HCT116 (cell line): ENCODE results near the gene PACS2. TPM values are rescaled to one million over a fixed set of nuclear protein-coding genes. Genes with fewer than 3 reads are reported as not detected.

Experiments used
- ATAC-seq: fragments of 200-7000 bp; cut with Tn5 transposase; 2 replicates; pipeline ENCODE4 v1.9.1; 2020; ENCODE audit warnings: mild to moderate bottlenecking, moderate library complexity
- BruUV-seq: library from RNA; stranded (reverse); fragments of 400-500 nt; replicated peaks from 2 replicates; lab custom pipeline; 2021; lab: Mats Ljungman, UMichigan
- CTCF ChIA-PET: fragments of 300-600 bp; sonication (Branson Sonifier 250); formaldehyde crosslinking; loops from one replicate; lab custom pipeline; 2021; ENCODE audit warnings: antibody characterized with exemption; lab: Charles Lee
- POLR2A ChIA-PET: fragments of 300-600, 350-600 bp; sonication (Branson Sonifier 250); formaldehyde crosslinking; loops from one replicate; lab custom pipeline; 2021; ENCODE audit warnings: antibody characterized with exemption; lab: Charles Lee
- RAD21 ChIA-PET, 2 experiments: fragments of 300-600 bp; sonication (Branson Sonifier 250); formaldehyde crosslinking; loops; one replicate each; lab custom pipeline; 2023; ENCODE audit warnings: low total read pairs in 2 of 2; ENCODE audit not compliant: uncharacterized antibody in 2 of 2, unreplicated experiment in 2 of 2, low non-redundant PET in 1 of 2; lab: Charles Lee
- DNase-seq: peaks from one replicate; pipeline ENCODE4 v3.0.0-alpha.2; 2010; ENCODE audit warnings: low read depth, low spot score
- H2AFZ ChIP-seq: fragments of 200-600 bp; shearing (Covaris generic), sonication (generic); 2 replicates; pipeline ENCODE4 v1.6.1; 2017; ENCODE audit warnings: low read depth, mixed run types, mixed read lengths, antibody characterized with exemption, low read length; ENCODE audit not compliant: poor library complexity, severe bottlenecking
- H3K27ac ChIP-seq: 2 replicates; pipeline ENCODE4 v1.5.1; 2012; ENCODE audit warnings: low read depth, low read length
- H3K27me3 ChIP-seq: fragments of 200-600 bp; sonication (generic); 2 replicates; pipeline ENCODE4 v1.6.1; 2016; ENCODE audit warnings: mixed run types, low read length, mixed read lengths; ENCODE audit not compliant: insufficient read depth
- H3K36me3 ChIP-seq, 2 experiments: fragments of 200-500 bp in 1 of 2; fragments of 200-600 bp in 1 of 2; sonication (Bioruptor generic) in 1 of 2; sonication (generic) in 1 of 2; 2 replicates each; pipeline versions ENCODE4 v1.5.1 to v1.6.1; 2014 to 2016; ENCODE audit warnings: low read length in 2 of 2, inconsistent platforms in 1 of 2, mixed read lengths in 1 of 2, mixed run types in 1 of 2; ENCODE audit not compliant: insufficient read depth in 2 of 2, control insufficient read depth in 1 of 2
- H3K4me1 ChIP-seq, 2 experiments: fragments of 200-600 bp in 1 of 2; sonication (generic) in 1 of 2; 2 replicates each; pipeline versions ENCODE4 v1.5.1 to v1.6.1; 2012 to 2017; ENCODE audit warnings: low read length in 2 of 2, inconsistent platforms in 1 of 2, mild to moderate bottlenecking in 1 of 2, mixed read lengths in 1 of 2, mixed run types in 1 of 2, moderate library complexity in 1 of 2; ENCODE audit not compliant: insufficient read depth in 2 of 2, control insufficient read depth in 1 of 2
- H3K4me2 ChIP-seq: fragments of 200-600 bp; sonication (generic); 2 replicates; pipeline ENCODE4 v1.6.1; 2017; ENCODE audit warnings: mixed run types, low read length, mixed read lengths
- H3K4me3 ChIP-seq, 2 experiments: fragments of 200-600 bp in 1 of 2; sonication (generic) in 1 of 2; replicated peaks in 1 of 2; 2 replicates each; pipeline ENCODE4 v1.5.1; 2011 to 2016; ENCODE audit warnings: low read length in 2 of 2, control low read depth in 1 of 2, low read depth in 1 of 2, mild to moderate bottlenecking in 1 of 2, mixed read lengths in 1 of 2, mixed run types in 1 of 2
- H3K79me2 ChIP-seq: fragments of 200-600 bp; sonication (generic); 2 replicates; pipeline ENCODE4 v1.6.1; 2017; ENCODE audit warnings: mild to moderate bottlenecking, mixed run types, low read length, moderate library complexity, mixed read lengths; ENCODE audit not compliant: insufficient read depth
- H3K9ac ChIP-seq: fragments of 200-600 bp; sonication (generic); 2 replicates; pipeline ENCODE4 v1.6.1; 2016; ENCODE audit warnings: low read length, mixed read lengths
- H3K9me2 ChIP-seq: fragments of 200-600 bp; sonication (generic), shearing (Covaris generic); 2 replicates; pipeline ENCODE4 v1.6.1; 2017; ENCODE audit warnings: mixed run types, mild to moderate bottlenecking, moderate library complexity; ENCODE audit not compliant: insufficient read depth
- H3K9me3 ChIP-seq, 2 experiments: fragments of 200-500 bp in 1 of 2; fragments of 200-600 bp in 1 of 2; sonication (Bioruptor generic) in 1 of 2; sonication (generic) in 1 of 2; 2 replicates each; pipeline ENCODE4 v1.6.1; 2014 to 2017; ENCODE audit warnings: low read length in 2 of 2, mixed read lengths in 2 of 2, inconsistent platforms in 1 of 2, low read depth in 1 of 2, mild to moderate bottlenecking in 1 of 2, mixed run types in 1 of 2, moderate library complexity in 1 of 2; ENCODE audit not compliant: control insufficient read depth in 1 of 2, insufficient read depth in 1 of 2
- H4K20me1 ChIP-seq: fragments of 200-600 bp; sonication (generic), shearing (Covaris generic); 2 replicates; pipeline ENCODE4 v1.6.1; 2017; ENCODE audit warnings: mixed run types, mild to moderate bottlenecking, moderate library complexity; ENCODE audit not compliant: insufficient read depth
- CBX3 ChIP-seq: IDR thresholded peaks from 2 replicates; pipeline ENCODE4 v1.6.1; 2012; ENCODE audit warnings: low read depth
- CEBPB ChIP-seq: IDR thresholded peaks from 2 replicates; pipeline ENCODE4 v1.6.1; 2012; ENCODE audit warnings: low read depth
- ELF1 ChIP-seq: IDR thresholded peaks from 2 replicates; pipeline ENCODE4 v1.6.1; 2012; ENCODE audit warnings: low read depth, borderline replicate concordance
- JUND ChIP-seq: IDR thresholded peaks from 2 replicates; pipeline ENCODE4 v1.6.1; 2012
- POLR2A ChIP-seq: IDR thresholded peaks from 2 replicates; pipeline ENCODE4 v1.7.0; 2011; ENCODE audit warnings: borderline replicate concordance; ENCODE audit not compliant: insufficient read depth, insufficient read length; ENCODE audit errors: extremely low read depth
- SP1 ChIP-seq: IDR thresholded peaks from 2 replicates; pipeline ENCODE4 v1.6.1; 2012; ENCODE audit warnings: low read depth
- SRF ChIP-seq: IDR thresholded peaks from 2 replicates; pipeline ENCODE4 v1.6.1; 2012; ENCODE audit warnings: low read depth
- TCF7L2 ChIP-seq: IDR thresholded peaks from 2 replicates; pipeline ENCODE4 v1.7.0; 2011; ENCODE audit warnings: borderline replicate concordance, inconsistent platforms; ENCODE audit not compliant: insufficient read depth, insufficient read length; ENCODE audit errors: extremely low read depth
- ZFX ChIP-seq: fragments of 450-650 bp; IDR thresholded peaks from 2 replicates; pipeline ENCODE4 v1.6.1; 2017
- ZNF274 ChIP-seq: fragments of 200-500 bp; sonication (Bioruptor generic); IDR thresholded peaks from 2 replicates; pipeline ENCODE4 v1.6.1; 2014; ENCODE audit warnings: mild to moderate bottlenecking, low read depth, low read length, inconsistent platforms
- intact Hi-C: fragments of 100-400 bp; cut with micrococcal nuclease; formaldehyde crosslinking; loops from 2 replicates; pipeline ENCODE4 v1.10.0; 2022
- total RNA-seq: library from RNA; stranded (reverse); gene quantifications from one replicate; pipeline ENCODE4 v1.2.1, GENCODE V29; 2021; ENCODE audit not compliant: unreplicated experiment
- TF ChIP-seq, protein P1 (sequence below): IDR thresholded peaks from 2 replicates; pipeline ENCODE4 v1.6.1; 2012; ENCODE audit warnings: low read depth
- TF ChIP-seq, protein P2 (sequence below): IDR thresholded peaks from 2 replicates; pipeline ENCODE4 v1.6.1; 2011; ENCODE audit warnings: mild to moderate bottlenecking, low read length, moderate library complexity; ENCODE audit not compliant: insufficient replicate concordance; ENCODE audit errors: extremely low read depth
- TF ChIP-seq, protein P3 (sequence below): IDR thresholded peaks from 2 replicates; pipeline ENCODE4 v1.6.1; 2012
- TF ChIP-seq, protein P4 (sequence below): IDR thresholded peaks from 2 replicates; pipeline ENCODE4 v1.6.1; 2012

The PACS2 gene
- total RNA-seq, 1 experiment from 2014 or later: 75.5 TPM

DNA sequence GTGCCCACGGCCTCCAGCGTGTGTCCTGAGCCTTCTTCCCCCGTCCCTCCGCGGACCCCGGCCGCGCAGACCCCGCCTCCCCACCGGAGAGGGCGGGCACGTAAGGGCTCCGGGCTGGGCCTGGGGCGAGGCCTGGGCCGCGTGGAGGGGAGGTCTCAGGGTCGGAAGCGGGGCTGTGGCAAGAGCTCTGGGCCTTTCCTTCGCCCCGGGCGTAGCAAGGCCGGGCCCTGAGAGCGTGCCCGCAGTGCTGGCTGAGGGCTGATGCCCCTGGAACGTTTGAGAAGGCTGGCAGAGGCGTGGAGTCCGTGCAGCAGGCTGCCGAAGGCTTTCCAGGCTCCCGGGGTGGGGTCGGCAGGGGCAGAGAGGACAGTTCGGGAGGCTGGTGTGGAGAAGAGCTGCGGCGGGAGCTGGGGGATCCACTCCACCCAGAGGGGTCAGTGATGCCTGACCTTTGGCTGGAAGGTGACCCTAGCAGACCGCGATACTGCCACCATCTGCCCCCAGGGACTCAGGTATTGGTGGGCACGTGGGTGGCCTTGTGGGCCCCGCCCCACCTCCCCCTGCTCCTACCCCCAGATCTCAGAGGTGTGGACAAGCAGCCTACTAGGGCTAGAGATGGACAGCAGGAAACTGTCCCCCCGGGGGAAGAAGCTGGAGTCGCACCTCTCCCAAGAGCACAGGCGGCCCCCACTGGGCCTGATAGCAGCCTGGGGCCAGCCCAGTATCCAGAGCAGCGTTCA is 84.3 kb downstream of the PACS2 start:
- Histone ChIP-seq H3K9ac (peak overlapping the region; percentile 92), H3K79me2 (peaks cover 19% of the 10 kb centered on the region), H3K9me3 (peaks cover 0 to 8% of the 10 kb centered on the region in 2 experiments; a peak in 1 of 4 replicates), H3K27me3 (no peaks in the 10 kb centered on the region), H3K4me2 (peak overlapping the region; percentile 97), H4K20me1 (no peaks in the 10 kb centered on the region), H3K36me3 (peaks cover 3 to 19% of the 10 kb centered on the region in 2 experiments; a peak in 3 of 4 replicates), H2AFZ (no peak overlapping the region), H3K9me2 (no peaks in the 10 kb centered on the region), H3K4me3 (peak overlapping the region; percentile 91), H3K27ac (peak overlapping the region; percentile 94), H3K4me1 (peaks cover 19 to 40% of the 10 kb centered on the region in 2 experiments; a peak in 3 of 4 replicates)
- ChIA-PET POLR2A (no interaction called here), RAD21 (no interaction called here), CTCF (interaction anchor here (0.7 kb wide), 1 partner anchor 119 kb away, joined by 3 read pairs; no protein-coding TSS in a partner anchor)
- no TSS peak for BruUV-seq
- TF ChIP-seq, protein P1, sequence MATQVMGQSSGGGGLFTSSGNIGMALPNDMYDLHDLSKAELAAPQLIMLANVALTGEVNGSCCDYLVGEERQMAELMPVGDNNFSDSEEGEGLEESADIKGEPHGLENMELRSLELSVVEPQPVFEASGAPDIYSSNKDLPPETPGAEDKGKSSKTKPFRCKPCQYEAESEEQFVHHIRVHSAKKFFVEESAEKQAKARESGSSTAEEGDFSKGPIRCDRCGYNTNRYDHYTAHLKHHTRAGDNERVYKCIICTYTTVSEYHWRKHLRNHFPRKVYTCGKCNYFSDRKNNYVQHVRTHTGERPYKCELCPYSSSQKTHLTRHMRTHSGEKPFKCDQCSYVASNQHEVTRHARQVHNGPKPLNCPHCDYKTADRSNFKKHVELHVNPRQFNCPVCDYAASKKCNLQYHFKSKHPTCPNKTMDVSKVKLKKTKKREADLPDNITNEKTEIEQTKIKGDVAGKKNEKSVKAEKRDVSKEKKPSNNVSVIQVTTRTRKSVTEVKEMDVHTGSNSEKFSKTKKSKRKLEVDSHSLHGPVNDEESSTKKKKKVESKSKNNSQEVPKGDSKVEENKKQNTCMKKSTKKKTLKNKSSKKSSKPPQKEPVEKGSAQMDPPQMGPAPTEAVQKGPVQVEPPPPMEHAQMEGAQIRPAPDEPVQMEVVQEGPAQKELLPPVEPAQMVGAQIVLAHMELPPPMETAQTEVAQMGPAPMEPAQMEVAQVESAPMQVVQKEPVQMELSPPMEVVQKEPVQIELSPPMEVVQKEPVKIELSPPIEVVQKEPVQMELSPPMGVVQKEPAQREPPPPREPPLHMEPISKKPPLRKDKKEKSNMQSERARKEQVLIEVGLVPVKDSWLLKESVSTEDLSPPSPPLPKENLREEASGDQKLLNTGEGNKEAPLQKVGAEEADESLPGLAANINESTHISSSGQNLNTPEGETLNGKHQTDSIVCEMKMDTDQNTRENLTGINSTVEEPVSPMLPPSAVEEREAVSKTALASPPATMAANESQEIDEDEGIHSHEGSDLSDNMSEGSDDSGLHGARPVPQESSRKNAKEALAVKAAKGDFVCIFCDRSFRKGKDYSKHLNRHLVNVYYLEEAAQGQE: no peak
- peak; percentile 86 for TF ChIP-seq ZFX
- ATAC-seq: peak; percentile 63
- no peak for DNase-seq
- intact Hi-C loops: no loop called here

DNA sequence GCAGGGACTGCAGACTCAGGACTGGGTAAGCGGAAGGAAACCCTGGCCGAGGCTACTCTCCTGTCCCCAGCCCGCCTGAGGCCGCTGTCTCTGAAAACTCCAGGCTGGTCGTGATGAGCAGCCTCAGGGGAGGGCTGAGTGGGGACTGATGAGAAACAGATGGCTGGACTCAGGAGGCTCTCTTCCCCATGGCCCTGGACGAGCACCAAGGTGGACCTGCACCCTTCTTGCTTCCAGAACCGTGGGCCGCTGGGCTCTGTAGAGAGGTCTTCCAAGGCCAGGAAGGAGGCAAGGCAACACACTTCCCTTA is 84.9 kb downstream of the PACS2 start:
- peak overlapping the region; percentile 94 for H3K27ac ChIP-seq
- ChIA-PET RAD21 (no interaction called here), CTCF (interaction anchor here (0.7 kb wide), 1 partner anchor 118 kb away, joined by 3 read pairs; no protein-coding TSS in a partner anchor), POLR2A (no interaction called here)
- H3K36me3 ChIP-seq: peaks cover 3 to 19% of the 10 kb centered on the region in 2 experiments; a peak in 3 of 4 replicates
- TSS peak; percentile 70 for BruUV-seq
- H3K9me2 ChIP-seq: no peaks in the 10 kb centered on the region
- H2AFZ ChIP-seq: no peak overlapping the region
- peak overlapping the region; percentile 97 for H3K4me2 ChIP-seq
- H3K4me3 ChIP-seq: peak overlapping the region; percentile 91
- H3K27me3 ChIP-seq: no peaks in the 10 kb centered on the region
- peaks cover 19% of the 10 kb centered on the region for H3K79me2 ChIP-seq
- no peak for ATAC-seq
- DNase-seq: no peak
- peaks cover 19 to 40% of the 10 kb centered on the region in 2 experiments; a peak in 3 of 4 replicates for H3K4me1 ChIP-seq
- peak overlapping the region; percentile 92 for H3K9ac ChIP-seq
- intact Hi-C loops: no loop called here
- H3K9me3 ChIP-seq: peaks cover 0 to 8% of the 10 kb centered on the region in 2 experiments; a peak in 1 of 4 replicates
- no peaks in the 10 kb centered on the region for H4K20me1 ChIP-seq
- TF ChIP-seq POLR2A (no peak), CEBPB (no peak), SP1 (no peak), CBX3 (no peak), JUND (no peak), SRF (no peak), ELF1 (no peak), TCF7L2 (no peak), ZNF274 (no peak)
- TF ChIP-seq, protein P2, sequence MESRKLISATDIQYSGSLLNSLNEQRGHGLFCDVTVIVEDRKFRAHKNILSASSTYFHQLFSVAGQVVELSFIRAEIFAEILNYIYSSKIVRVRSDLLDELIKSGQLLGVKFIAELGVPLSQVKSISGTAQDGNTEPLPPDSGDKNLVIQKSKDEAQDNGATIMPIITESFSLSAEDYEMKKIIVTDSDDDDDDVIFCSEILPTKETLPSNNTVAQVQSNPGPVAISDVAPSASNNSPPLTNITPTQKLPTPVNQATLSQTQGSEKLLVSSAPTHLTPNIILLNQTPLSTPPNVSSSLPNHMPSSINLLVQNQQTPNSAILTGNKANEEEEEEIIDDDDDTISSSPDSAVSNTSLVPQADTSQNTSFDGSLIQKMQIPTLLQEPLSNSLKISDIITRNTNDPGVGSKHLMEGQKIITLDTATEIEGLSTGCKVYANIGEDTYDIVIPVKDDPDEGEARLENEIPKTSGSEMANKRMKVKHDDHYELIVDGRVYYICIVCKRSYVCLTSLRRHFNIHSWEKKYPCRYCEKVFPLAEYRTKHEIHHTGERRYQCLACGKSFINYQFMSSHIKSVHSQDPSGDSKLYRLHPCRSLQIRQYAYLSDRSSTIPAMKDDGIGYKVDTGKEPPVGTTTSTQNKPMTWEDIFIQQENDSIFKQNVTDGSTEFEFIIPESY: no peak
- TF ChIP-seq, protein P3, sequence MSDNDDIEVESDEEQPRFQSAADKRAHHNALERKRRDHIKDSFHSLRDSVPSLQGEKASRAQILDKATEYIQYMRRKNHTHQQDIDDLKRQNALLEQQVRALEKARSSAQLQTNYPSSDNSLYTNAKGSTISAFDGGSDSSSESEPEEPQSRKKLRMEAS: no peak
- TF ChIP-seq, protein P4, sequence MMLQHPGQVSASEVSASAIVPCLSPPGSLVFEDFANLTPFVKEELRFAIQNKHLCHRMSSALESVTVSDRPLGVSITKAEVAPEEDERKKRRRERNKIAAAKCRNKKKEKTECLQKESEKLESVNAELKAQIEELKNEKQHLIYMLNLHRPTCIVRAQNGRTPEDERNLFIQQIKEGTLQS: no peak
